Trophoblast cell (in vitro differentiated cells and primary cell): ENCODE data around the gene DRG2.

Experiments
- DNase-seq, 2 donors: peaks; one replicate each; pipeline ENCODE4 v3.0.0-alpha.2; 2016
- H2AFZ ChIP-seq: 2 replicates; pipeline ENCODE4 v1.6.1; 2013; ENCODE audit warnings: low read length, moderate library complexity, mild to moderate bottlenecking; ENCODE audit not compliant: insufficient read depth, poor library complexity
- H2AK5ac ChIP-seq: 2 replicates; pipeline ENCODE4 v1.6.1; 2013; ENCODE audit warnings: mild to moderate bottlenecking, low read length
- H2BK120ac ChIP-seq: 2 replicates; pipeline ENCODE4 v1.6.1; 2013; ENCODE audit warnings: low read length, mild to moderate bottlenecking, moderate library complexity; ENCODE audit not compliant: insufficient read depth, poor library complexity
- H2BK12ac ChIP-seq: 2 replicates; pipeline ENCODE4 v1.6.1; 2013; ENCODE audit warnings: mild to moderate bottlenecking, low read length, moderate library complexity
- H2BK5ac ChIP-seq: 2 replicates; pipeline ENCODE4 v1.6.1; 2013; ENCODE audit warnings: low read length, low read depth, moderate library complexity, mild to moderate bottlenecking; ENCODE audit not compliant: poor library complexity
- H3K14ac ChIP-seq: 2 replicates; pipeline ENCODE4 v1.6.1; 2013; ENCODE audit warnings: mild to moderate bottlenecking, low read length
- H3K18ac ChIP-seq: 2 replicates; pipeline ENCODE4 v1.6.1; 2013; ENCODE audit warnings: mild to moderate bottlenecking, low read length
- H3K23ac ChIP-seq: 2 replicates; pipeline ENCODE4 v1.6.1; 2013; ENCODE audit warnings: low read length
- H3K27ac ChIP-seq: 2 replicates; pipeline ENCODE4 v1.5.1; 2013; ENCODE audit warnings: low read depth, mild to moderate bottlenecking, inconsistent platforms, low read length, moderate library complexity
- H3K27me3 ChIP-seq: 2 replicates; pipeline ENCODE4 v1.6.1; 2013; ENCODE audit warnings: inconsistent platforms, mild to moderate bottlenecking, low read length, moderate library complexity; ENCODE audit not compliant: insufficient read depth
- H3K36me3 ChIP-seq, 2 experiments: 1 replicate in 1 of 2; 2 replicates in 1 of 2; pipeline ENCODE4 v1.6.1; 2013; ENCODE audit warnings: low read length in 2 of 2, mild to moderate bottlenecking in 2 of 2, moderate library complexity in 1 of 2; ENCODE audit not compliant: insufficient read depth in 2 of 2, control insufficient read depth in 1 of 2
- H3K4ac ChIP-seq: 2 replicates; pipeline ENCODE4 v1.6.1; 2013; ENCODE audit warnings: low read depth, mild to moderate bottlenecking, low read length, moderate library complexity
- H3K4me1 ChIP-seq, 2 experiments: 1 replicate in 1 of 2; 2 replicates in 1 of 2; pipeline ENCODE4 v1.6.1; 2013; ENCODE audit warnings: low read length in 2 of 2, mild to moderate bottlenecking in 2 of 2, moderate library complexity in 1 of 2; ENCODE audit not compliant: insufficient read depth in 2 of 2, control insufficient read depth in 1 of 2
- H3K4me2 ChIP-seq: 2 replicates; pipeline ENCODE4 v1.6.1; 2013; ENCODE audit warnings: inconsistent platforms, mild to moderate bottlenecking, low read length, moderate library complexity
- H3K4me3 ChIP-seq: 2 replicates; pipeline ENCODE4 v1.5.1; 2013; ENCODE audit warnings: mild to moderate bottlenecking, low read depth, low read length, inconsistent platforms
- H3K79me1 ChIP-seq: one replicate; pipeline ENCODE4 v1.6.1; 2013; ENCODE audit warnings: low read length
- H3K79me2 ChIP-seq: 2 replicates; pipeline ENCODE4 v1.6.1; 2013; ENCODE audit warnings: low read length, mild to moderate bottlenecking; ENCODE audit not compliant: control insufficient read depth, insufficient read depth, poor library complexity
- H3K9ac ChIP-seq: 2 replicates; pipeline ENCODE4 v1.6.1; 2013; ENCODE audit warnings: mild to moderate bottlenecking, low read length
- H3K9me3 ChIP-seq: 2 replicates; pipeline ENCODE4 v1.6.1; 2013; ENCODE audit warnings: low read depth, mild to moderate bottlenecking, control low read depth, inconsistent platforms, low read length; ENCODE audit not compliant: insufficient read depth
- H4K12ac ChIP-seq: 2 replicates; pipeline ENCODE4 v1.6.1; 2013; ENCODE audit warnings: low read depth, mild to moderate bottlenecking, low read length, moderate library complexity
- H4K8ac ChIP-seq: 2 replicates; pipeline ENCODE4 v1.6.1; 2013; ENCODE audit warnings: low read depth, mild to moderate bottlenecking, low read length, moderate library complexity
- H4K91ac ChIP-seq: one replicate; pipeline ENCODE4 v1.6.1; 2013; ENCODE audit warnings: low read depth, mild to moderate bottlenecking, low read length, moderate library complexity
- WGBS: extraction: QIAGEN DNeasy Blood & Tissue Kit; methylation state at CpG from one replicate; pipeline ENCODE4 v1.1.7; 2013; ENCODE audit warnings: missing lambda C conversion rate; ENCODE audit not compliant: insufficient read length, insufficient coverage; ENCODE audit errors: extremely low coverage; 5-methylcytosine and 5-hydroxymethylcytosine counted together

DRG2 gene

DNA sequence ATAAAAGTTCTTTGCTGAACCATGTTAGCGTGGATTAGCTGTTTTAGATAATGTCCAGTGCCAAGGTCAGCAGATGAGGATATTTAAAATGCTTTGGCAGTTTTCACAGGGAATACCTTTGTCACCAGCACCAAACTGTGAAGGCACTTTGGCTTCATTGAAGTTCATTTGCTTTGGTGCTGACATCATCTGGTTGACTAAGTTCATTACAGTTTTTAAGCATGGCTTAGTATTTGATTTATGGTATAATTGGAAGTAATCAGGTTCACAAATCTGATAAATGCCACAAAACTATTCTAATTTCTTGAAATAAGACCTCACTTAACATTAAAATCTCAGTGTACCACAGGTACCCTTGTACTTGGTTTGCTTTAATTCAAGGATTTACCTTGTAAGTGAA lies 44.3 kb upstream of the DRG2 start:
- no peak overlapping the region for H4K8ac ChIP-seq
- H2AFZ ChIP-seq: no peak overlapping the region
- no peak overlapping the region for H3K27ac ChIP-seq
- no peak overlapping the region for H2BK12ac ChIP-seq
- H3K18ac ChIP-seq: no peak overlapping the region
- H3K14ac ChIP-seq: no peak overlapping the region
- H4K91ac ChIP-seq: no peak overlapping the region
- H3K79me1 ChIP-seq: peaks cover 8% of the 10 kb centered on the region
- H3K79me2 ChIP-seq: peaks cover 5% of the 10 kb centered on the region
- H3K4me1 ChIP-seq: peaks cover 6 to 12% of the 10 kb centered on the region in 2 experiments
- H2BK120ac ChIP-seq: no peak overlapping the region
- H3K9me3 ChIP-seq: no peaks in the 10 kb centered on the region
- H3K23ac ChIP-seq: no peak overlapping the region
- no peak for DNase-seq
- H2AK5ac ChIP-seq: no peak overlapping the region
- no peak overlapping the region for H3K9ac ChIP-seq
- H3K4me3 ChIP-seq: no peak overlapping the region
- no peak overlapping the region for H4K12ac ChIP-seq
- no CpG with 5 or more reads among the region's 1 CpG for WGBS
- no peak overlapping the region for H3K4ac ChIP-seq
- H3K36me3 ChIP-seq: peaks cover 3 to 15% of the 10 kb centered on the region in 2 experiments
- no peak overlapping the region for H3K4me2 ChIP-seq
- H2BK5ac ChIP-seq: no peak overlapping the region
- no peaks in the 10 kb centered on the region for H3K27me3 ChIP-seq

DNA sequence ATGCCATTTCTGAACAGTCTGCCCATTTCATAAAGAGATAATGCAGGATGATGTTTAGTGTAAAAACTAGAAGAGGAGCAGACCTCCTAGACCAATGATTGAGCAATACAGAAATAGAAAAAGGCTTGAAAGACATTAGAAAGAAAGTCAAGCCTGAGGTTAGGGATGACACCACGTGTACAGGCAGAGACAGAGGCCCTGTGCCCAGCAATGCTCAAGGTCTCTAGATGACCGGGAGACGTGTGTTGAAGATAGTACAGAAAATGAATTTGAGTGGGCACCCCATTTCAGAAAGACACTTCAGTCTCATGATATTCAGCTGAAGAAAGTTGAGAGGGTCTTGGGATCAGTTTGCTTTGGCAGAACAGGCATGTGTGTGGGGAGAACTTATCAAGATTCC lies 43.1 kb upstream of the DRG2 start:
- DNase-seq: no peak
- Histone ChIP-seq H3K9ac (no peak overlapping the region), H2BK5ac (no peak overlapping the region), H4K8ac (no peak overlapping the region), H3K4me2 (no peak overlapping the region), H3K14ac (no peak overlapping the region), H2BK120ac (no peak overlapping the region), H3K4me3 (no peak overlapping the region), H3K79me2 (peaks cover 3% of the 10 kb centered on the region), H3K27me3 (no peaks in the 10 kb centered on the region), H3K18ac (no peak overlapping the region), H2AFZ (no peak overlapping the region), H4K91ac (no peak overlapping the region), H3K23ac (no peak overlapping the region), H3K27ac (no peak overlapping the region), H3K4me1 (peaks cover 6 to 12% of the 10 kb centered on the region in 2 experiments), H3K4ac (no peak overlapping the region), H3K36me3 (peaks cover 3 to 15% of the 10 kb centered on the region in 2 experiments), H2AK5ac (no peak overlapping the region), H4K12ac (no peak overlapping the region), H2BK12ac (no peak overlapping the region), H3K9me3 (no peaks in the 10 kb centered on the region), H3K79me1 (peaks cover 3% of the 10 kb centered on the region)
- WGBS: no CpG with 5 or more reads among the region's 3 CpGs

DNA sequence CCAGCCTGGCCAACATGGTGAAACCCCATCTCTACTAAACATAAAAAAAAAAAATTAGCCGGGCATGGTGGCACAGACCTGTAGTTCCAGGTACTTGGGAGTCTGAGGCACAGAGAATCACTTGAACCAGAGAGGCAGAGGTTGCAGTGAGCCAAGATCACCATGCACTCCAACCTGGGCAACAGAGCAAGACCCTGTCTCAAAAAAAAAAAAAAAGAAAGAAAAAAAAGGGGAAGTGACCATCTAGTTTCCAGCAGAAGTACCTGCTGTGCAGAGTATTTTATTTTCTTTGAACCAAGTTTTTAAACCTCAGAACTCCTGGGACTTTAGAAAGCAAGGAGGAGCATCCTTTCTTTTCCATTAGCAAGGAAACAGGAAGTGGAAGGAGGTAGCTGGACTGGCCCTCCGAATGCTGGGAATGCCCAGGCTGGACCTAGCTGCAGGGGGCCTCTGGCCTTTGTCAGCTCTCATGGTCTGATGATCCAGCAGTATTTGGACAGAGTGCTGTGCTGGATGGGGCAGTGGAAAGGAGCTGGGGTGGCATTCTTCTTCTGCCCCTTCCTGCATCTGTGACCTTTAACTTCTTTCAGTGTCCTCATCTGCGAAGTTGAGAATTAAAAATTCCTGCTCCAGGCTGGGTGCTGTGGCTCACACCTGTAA lies 41.9 kb upstream of the DRG2 start:
- Histone ChIP-seq H2BK5ac (no peak overlapping the region), H3K79me1 (no peaks in the 10 kb centered on the region), H4K91ac (no peak overlapping the region), H2BK120ac (no peak overlapping the region), H2AFZ (no peak overlapping the region), H3K9me3 (no peaks in the 10 kb centered on the region), H3K4me1 (peaks cover 0 to 4% of the 10 kb centered on the region in 2 experiments), H2AK5ac (no peak overlapping the region), H3K36me3 (peaks cover 4 to 19% of the 10 kb centered on the region in 2 experiments), H4K12ac (no peak overlapping the region), H3K4ac (no peak overlapping the region), H3K23ac (no peak overlapping the region), H2BK12ac (no peak overlapping the region), H4K8ac (no peak overlapping the region), H3K9ac (no peak overlapping the region), H3K27ac (no peak overlapping the region), H3K4me2 (no peak overlapping the region), H3K18ac (no peak overlapping the region), H3K4me3 (no peak overlapping the region), H3K27me3 (no peaks in the 10 kb centered on the region), H3K14ac (no peak overlapping the region), H3K79me2 (no peaks in the 10 kb centered on the region)
- WGBS: no CpG with 5 or more reads among the region's 3 CpGs
- DNase-seq: no peak

DNA sequence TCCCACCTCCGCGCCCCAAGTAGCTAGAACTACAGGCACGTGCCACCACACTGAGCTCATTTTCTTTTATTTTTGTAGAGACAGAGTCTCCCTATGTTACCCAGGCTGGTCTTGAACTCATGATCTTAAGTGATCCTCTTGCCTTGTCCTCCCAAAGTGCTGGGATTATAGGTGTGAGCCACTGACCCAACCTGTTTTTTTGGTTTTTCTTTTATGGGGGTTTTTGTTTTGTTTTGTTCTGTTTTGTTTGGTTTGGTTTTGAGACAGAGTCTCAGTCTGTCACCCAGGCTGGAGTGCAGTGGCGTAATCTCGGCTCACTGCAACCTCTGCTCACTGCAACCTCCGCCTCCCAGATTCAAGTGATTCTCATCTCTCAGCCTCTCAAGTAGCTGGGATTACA lies 32.2 kb upstream of the DRG2 start:
- Histone ChIP-seq H3K27me3 (no peaks in the 10 kb centered on the region), H3K23ac (no peak overlapping the region), H3K4me1 (no peaks in the 10 kb centered on the region), H3K9ac (no peak overlapping the region), H2AFZ (no peak overlapping the region), H4K8ac (no peak overlapping the region), H3K4ac (no peak overlapping the region), H2BK12ac (no peak overlapping the region), H3K18ac (no peak overlapping the region), H3K36me3 (peaks cover 12 to 20% of the 10 kb centered on the region in 2 experiments), H3K4me2 (no peak overlapping the region), H3K4me3 (no peak overlapping the region), H2BK5ac (no peak overlapping the region), H4K12ac (no peak overlapping the region), H4K91ac (no peak overlapping the region), H3K9me3 (no peaks in the 10 kb centered on the region), H3K14ac (no peak overlapping the region), H3K79me1 (no peaks in the 10 kb centered on the region), H2AK5ac (no peak overlapping the region), H3K27ac (no peak overlapping the region), H3K79me2 (no peaks in the 10 kb centered on the region), H2BK120ac (no peak overlapping the region)
- peak in 1 of 2 donors; percentile 57 for DNase-seq
- WGBS: no CpG with 5 or more reads among the region's 6 CpGs
